Type B pancreatic cell (in vitro differentiated cells): ENCODE results near the gene PRDM1. TPM values are rescaled to one million over a fixed set of nuclear protein-coding genes. Genes with fewer than 3 reads are reported as not detected.
A peak's percentile ranks its signal among the peaks of the same experiment; 100 is the strongest.

Experiments used
- DNase-seq: peaks from one replicate; pipeline ENCODE4 v3.0.0; 2021; ENCODE audit warnings: mixed read lengths; ENCODE audit not compliant: unreplicated experiment; ENCODE audit errors: extremely low spot score
- H3K27ac Mint-ChIP-seq: 2 replicates; pipeline ENCODE4 v1.8.0; 2021; ENCODE audit warnings: mild to moderate bottlenecking, mixed read lengths
- H3K27me3 Mint-ChIP-seq: 2 replicates; pipeline ENCODE4 v1.8.0; 2021; ENCODE audit warnings: mixed read lengths
- H3K36me3 Mint-ChIP-seq: 2 replicates; pipeline ENCODE4 v1.8.0; 2021; ENCODE audit warnings: mixed read lengths
- H3K4me1 Mint-ChIP-seq: one replicate; pipeline ENCODE4 v1.8.0; 2021; ENCODE audit warnings: mixed read lengths; ENCODE audit not compliant: unreplicated experiment
- H3K4me3 Mint-ChIP-seq: 2 replicates; pipeline ENCODE4 v1.8.0; 2021; ENCODE audit warnings: mild to moderate bottlenecking, mixed read lengths
- H3K9me3 Mint-ChIP-seq: 2 replicates; pipeline ENCODE4 v1.8.0; 2021; ENCODE audit warnings: mixed read lengths
- total RNA-seq: library from RNA; stranded (reverse); gene quantifications from 2 replicates; pipeline ENCODE4 v1.2.1, GENCODE V29; 2021; ENCODE audit warnings: low replicate concordance
- TF ChIP-seq, protein P1 (sequence below): fragments of 200-600 bp; sonication (generic); conservative IDR thresholded peaks from 2 replicates; pipeline ENCODE4 v1.5.0; 2021; ENCODE audit warnings: antibody characterized with exemption, mild to moderate bottlenecking

Gene PRDM1
- total RNA-seq, 1 donor from 2014 or later: 15.5 TPM

DNA sequence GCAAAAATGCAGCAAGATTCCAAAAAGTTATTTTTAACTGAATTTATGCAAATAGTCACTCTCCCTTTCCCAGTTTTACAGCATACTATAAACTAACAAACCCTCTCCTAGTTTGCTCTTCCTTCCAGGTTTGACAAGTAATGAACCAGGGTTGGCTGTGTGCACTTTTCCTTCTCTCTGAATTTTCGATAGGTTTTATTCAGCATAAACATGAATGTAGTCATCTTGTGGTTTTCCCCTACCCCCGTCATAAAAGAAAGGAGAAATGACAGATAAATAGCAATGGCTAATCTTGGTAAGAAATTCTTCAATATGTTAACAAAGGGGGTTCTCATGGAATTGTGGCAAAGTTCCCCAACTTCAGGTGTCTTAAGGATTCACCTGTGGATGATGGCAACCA, 26.3 kb downstream of the PRDM1 start:
- H3K27ac Mint-ChIP-seq: no peak overlapping the region
- H3K9me3 Mint-ChIP-seq: no peaks in the 10 kb centered on the region
- H3K36me3 Mint-ChIP-seq: no peaks in the 10 kb centered on the region
- TF ChIP-seq, protein P1, sequence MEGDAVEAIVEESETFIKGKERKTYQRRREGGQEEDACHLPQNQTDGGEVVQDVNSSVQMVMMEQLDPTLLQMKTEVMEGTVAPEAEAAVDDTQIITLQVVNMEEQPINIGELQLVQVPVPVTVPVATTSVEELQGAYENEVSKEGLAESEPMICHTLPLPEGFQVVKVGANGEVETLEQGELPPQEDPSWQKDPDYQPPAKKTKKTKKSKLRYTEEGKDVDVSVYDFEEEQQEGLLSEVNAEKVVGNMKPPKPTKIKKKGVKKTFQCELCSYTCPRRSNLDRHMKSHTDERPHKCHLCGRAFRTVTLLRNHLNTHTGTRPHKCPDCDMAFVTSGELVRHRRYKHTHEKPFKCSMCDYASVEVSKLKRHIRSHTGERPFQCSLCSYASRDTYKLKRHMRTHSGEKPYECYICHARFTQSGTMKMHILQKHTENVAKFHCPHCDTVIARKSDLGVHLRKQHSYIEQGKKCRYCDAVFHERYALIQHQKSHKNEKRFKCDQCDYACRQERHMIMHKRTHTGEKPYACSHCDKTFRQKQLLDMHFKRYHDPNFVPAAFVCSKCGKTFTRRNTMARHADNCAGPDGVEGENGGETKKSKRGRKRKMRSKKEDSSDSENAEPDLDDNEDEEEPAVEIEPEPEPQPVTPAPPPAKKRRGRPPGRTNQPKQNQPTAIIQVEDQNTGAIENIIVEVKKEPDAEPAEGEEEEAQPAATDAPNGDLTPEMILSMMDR: no peak
- H3K27me3 Mint-ChIP-seq: no peaks in the 10 kb centered on the region
- H3K4me1 Mint-ChIP-seq: peaks cover 7% of the 10 kb centered on the region
- H3K4me3 Mint-ChIP-seq: no peak overlapping the region
- DNase-seq: no peak

DNA sequence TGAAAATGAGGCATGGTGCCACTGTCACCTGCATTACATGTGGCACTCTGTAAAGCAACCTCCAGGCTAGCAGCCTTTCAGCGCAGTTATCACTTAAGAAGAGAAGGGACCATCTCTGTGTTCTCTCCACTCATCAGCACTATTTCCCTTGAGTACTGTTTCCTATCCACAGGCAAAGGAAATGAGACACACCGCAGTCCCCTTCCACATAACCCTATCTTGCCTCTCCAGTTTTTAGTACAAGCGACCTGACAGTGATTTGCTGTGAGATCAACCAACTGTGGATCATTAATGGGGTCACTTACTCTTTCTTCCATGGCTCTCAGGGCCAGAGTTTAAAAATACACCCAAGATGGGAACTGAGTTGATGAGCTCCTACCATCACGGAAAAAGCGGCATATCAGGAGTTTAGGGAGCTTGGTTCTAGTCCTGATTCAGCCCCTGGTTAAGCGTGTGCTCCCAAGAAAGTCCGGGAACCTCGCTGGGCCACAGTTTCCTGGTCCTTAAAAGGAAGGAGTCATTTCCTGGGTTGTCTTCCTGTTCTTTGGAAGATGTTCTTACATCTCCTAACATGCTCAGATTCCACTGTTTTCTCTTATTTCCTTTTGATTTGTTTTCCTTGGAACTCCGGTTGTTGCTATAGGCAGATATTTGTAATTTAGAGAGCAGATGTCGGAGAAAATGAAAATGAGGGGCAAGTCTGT, 27.3 kb downstream of the PRDM1 start:
- TF ChIP-seq, protein P1: no peak
- H3K9me3 Mint-ChIP-seq: no peaks in the 10 kb centered on the region
- DNase-seq: no peak
- H3K4me3 Mint-ChIP-seq: no peak overlapping the region
- H3K36me3 Mint-ChIP-seq: no peaks in the 10 kb centered on the region
- H3K4me1 Mint-ChIP-seq: peaks cover 7% of the 10 kb centered on the region
- H3K27ac Mint-ChIP-seq: no peak overlapping the region
- H3K27me3 Mint-ChIP-seq: no peaks in the 10 kb centered on the region

DNA sequence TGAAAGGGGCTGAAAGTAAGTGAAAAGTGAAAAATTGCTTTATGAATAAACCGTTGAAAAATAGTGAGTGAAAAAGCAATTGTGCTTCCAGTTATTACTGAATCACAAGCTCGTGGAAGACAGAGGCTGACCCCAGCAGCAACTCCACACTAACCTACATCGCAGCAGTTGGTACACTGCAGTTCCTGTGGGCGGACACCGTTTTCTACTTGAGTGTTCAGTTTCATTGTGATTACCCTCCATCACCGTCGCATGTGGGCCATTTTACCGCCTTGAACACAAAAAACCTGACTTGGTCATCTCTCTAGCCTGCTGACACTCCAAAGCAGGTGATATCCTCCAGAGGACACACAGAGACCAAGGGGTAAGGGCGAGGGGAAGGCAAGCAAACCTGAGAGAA, 28.4 kb downstream of the PRDM1 start:
- Mint-ChIP-seq H3K4me1 (peaks cover 13% of the 10 kb centered on the region), H3K9me3 (peaks cover 9% of the 10 kb centered on the region)
- TF ChIP-seq, protein P1: no peak

DNA sequence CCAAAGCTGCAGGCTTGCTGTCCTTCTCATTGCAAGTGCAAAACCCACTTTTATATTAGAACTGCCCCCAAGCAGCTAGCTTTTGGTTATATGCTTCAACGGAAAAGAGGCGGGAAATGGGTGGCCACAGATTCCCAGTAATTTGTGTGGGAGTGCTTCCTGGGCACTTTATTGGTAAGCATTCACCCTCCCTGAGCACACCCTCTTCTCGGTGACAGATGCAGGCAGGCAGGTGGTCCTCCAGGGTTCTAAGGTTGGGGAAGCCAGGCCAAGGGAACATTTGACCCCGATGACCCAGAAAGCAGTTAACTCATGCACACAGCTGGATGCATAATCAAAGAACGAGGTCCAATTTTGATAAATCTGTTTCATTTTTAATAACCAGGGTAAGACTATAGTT, 29.1 kb downstream of the PRDM1 start:
- peaks cover 11% of the 10 kb centered on the region for H3K9me3 Mint-ChIP-seq
- H3K27me3 Mint-ChIP-seq: no peaks in the 10 kb centered on the region
- no peak overlapping the region for H3K27ac Mint-ChIP-seq
- H3K4me1 Mint-ChIP-seq: peaks cover 15% of the 10 kb centered on the region
- TF ChIP-seq, protein P1: no peak
- no peak for DNase-seq
- H3K4me3 Mint-ChIP-seq: no peak overlapping the region
- H3K36me3 Mint-ChIP-seq: peaks cover 5% of the 10 kb centered on the region

More for the DNA sequence above, 28.4 kb downstream of the PRDM1 start:
- no peak for DNase-seq
- Mint-ChIP-seq H3K27me3 (no peaks in the 10 kb centered on the region), H3K36me3 (peaks cover 5% of the 10 kb centered on the region), H3K27ac (no peak overlapping the region), H3K4me3 (peak overlapping the region; percentile 11)

DNA sequence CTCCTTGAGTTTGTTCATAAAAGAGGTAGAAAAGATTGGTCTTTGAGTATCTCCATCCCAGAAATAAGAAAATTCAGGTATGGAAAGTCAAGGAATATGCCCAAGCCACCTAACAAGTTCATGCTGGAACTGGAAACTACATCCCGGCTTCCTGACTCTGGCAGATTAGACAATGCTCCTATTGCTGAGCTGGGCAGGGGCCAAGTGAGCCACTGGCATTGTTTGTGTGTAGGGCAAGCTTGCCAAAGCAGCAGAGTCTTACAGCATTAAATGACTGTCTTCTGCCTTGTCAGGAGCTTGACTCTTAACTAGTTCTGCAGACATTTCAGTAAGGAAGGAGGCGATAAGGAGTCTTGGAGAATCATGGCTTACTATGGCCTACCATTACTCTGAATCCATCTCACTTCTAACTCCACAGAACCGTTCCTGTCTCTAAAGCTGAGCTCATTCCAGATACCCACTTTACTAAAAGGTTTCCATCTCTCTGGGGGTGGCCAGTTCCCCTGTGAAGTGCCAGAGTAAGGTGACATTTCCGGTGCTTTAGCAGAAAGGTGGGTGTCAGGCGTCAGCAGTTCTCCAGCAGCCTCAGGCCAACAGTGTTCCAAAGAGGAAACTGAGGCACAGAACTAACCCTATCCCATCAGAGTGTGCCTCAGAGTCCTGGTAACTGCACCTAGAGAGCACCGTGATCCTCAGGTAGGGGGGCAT, 30.1 kb downstream of the PRDM1 start:
- Mint-ChIP-seq H3K4me3 (no peak overlapping the region), H3K36me3 (peaks cover 5% of the 10 kb centered on the region), H3K27ac (no peak overlapping the region), H3K27me3 (no peaks in the 10 kb centered on the region), H3K4me1 (peaks cover 15% of the 10 kb centered on the region), H3K9me3 (peaks cover 11% of the 10 kb centered on the region)
- TF ChIP-seq, protein P1: no peak
- DNase-seq: no peak
